Measurements from ENCODE around the gene HDAC4. TPM values are rescaled to one million over a fixed set of nuclear protein-coding genes. Genes with fewer than 3 reads are reported as not detected.
"Not testable (repeated sequence)": the region's sequence is repeated elsewhere in the genome, so short reads cannot be mapped to it uniquely, and the experiment has no call there.

The HDAC4 gene
- total RNA-seq, 1 donor from 2014 or later, result 6.8 TPM

- DNase-seq (ENCODE audit: low read depth, low spot score), result no peak
These were observed 116.6 kb downstream of the HDAC4 start for GRCh38 chr2:239283961-239284795.

GRCh38 chr2:239283288-239283945 lies 117.4 kb downstream of the HDAC4 start:
- no peak for DNase-seq (ENCODE audit: low read depth, low spot score)

GRCh38 chr2:239282448-239283287 lies 118.2 kb downstream of the HDAC4 start:
- no peak for DNase-seq (ENCODE audit: low read depth, low spot score)

- not testable (repeated sequence) for DNase-seq (ENCODE audit: low read depth, low spot score)
These were observed 120.4 kb downstream of the HDAC4 start for GRCh38 chr2:239280296-239281017.

GRCh38 chr2:239279508-239280295 lies 121.1 kb downstream of the HDAC4 start:
- DNase-seq (ENCODE audit: low read depth, low spot score), result no peak

GRCh38 chr2:239278941-239279365 lies 121.9 kb downstream of the HDAC4 start:
- no peak for DNase-seq (ENCODE audit: low read depth, low spot score)

- no peak for DNase-seq (ENCODE audit: low read depth, low spot score)
These were observed 122.5 kb downstream of the HDAC4 start for GRCh38 chr2:239278361-239278760.

- DNase-seq (ENCODE audit: low read depth, low spot score), result no peak
These were observed 123.3 kb downstream of the HDAC4 start for GRCh38 chr2:239277401-239278085.

- no peak for DNase-seq (ENCODE audit: low read depth, low spot score)
These were observed 124.0 kb downstream of the HDAC4 start for GRCh38 chr2:239276851-239277250.

GRCh38 chr2:239275847-239276831 lies 124.7 kb downstream of the HDAC4 start:
- no peak for DNase-seq (ENCODE audit: low read depth, low spot score)

- DNase-seq (ENCODE audit: low read depth, low spot score), result peak; percentile 57
These were observed 125.7 kb downstream of the HDAC4 start for GRCh38 chr2:239275044-239275685.

- no peak for DNase-seq (ENCODE audit: low read depth, low spot score)
These were observed 126.3 kb downstream of the HDAC4 start for GRCh38 chr2:239274391-239275043.

GRCh38 chr2:239273280-239274234 lies 127.3 kb downstream of the HDAC4 start:
- DNase-seq (ENCODE audit: low read depth, low spot score), result no peak

- DNase-seq (ENCODE audit: low read depth, low spot score), result no peak
These were observed 128.2 kb downstream of the HDAC4 start for GRCh38 chr2:239272626-239273025.

- no peak for DNase-seq (ENCODE audit: low read depth, low spot score)
These were observed 128.9 kb downstream of the HDAC4 start for GRCh38 chr2:239271882-239272281.

GRCh38 chr2:239271471-239271870 lies 129.3 kb downstream of the HDAC4 start:
- no peak for DNase-seq (ENCODE audit: low read depth, low spot score)
